Embryonic facial prominence (tissue), 1 donor: ENCODE measurements around the gene PM20D2.

Experiments
- DNase-seq: peaks from one replicate; pipeline ENCODE4 v3.0.0-alpha.2; 2016; ENCODE audit errors: extremely low spot score

Gene PM20D2

GRCh38 chr6:89145091-89145955, 532 bp upstream of the PM20D2 start:
- DNase-seq, result no peak

GRCh38 chr6:89146718-89147700, 1.2 kb downstream of the PM20D2 start:
- peak; percentile 45 for DNase-seq

GRCh38 chr6:89148016-89148750, 2.3 kb downstream of the PM20D2 start:
- DNase-seq, result no peak

GRCh38 chr6:89154131-89154530, 8.3 kb downstream of the PM20D2 start:
- DNase-seq, result no peak

- no peak for DNase-seq
Measured at GRCh38 chr6:89160331-89161092, 14.7 kb downstream of the PM20D2 start.

- DNase-seq, result no peak
Measured at GRCh38 chr6:89161326-89162046, 15.6 kb downstream of the PM20D2 start.

GRCh38 chr6:89162047-89162371, 16.2 kb downstream of the PM20D2 start:
- DNase-seq, result no peak

- DNase-seq, result no peak
Measured at GRCh38 chr6:89172131-89172530, 26.3 kb downstream of the PM20D2 start.

- DNase-seq, result no peak
Measured at GRCh38 chr6:89173634-89174033, 27.8 kb downstream of the PM20D2 start.

GRCh38 chr6:89180112-89180511, 34.3 kb downstream of the PM20D2 start:
- DNase-seq, result no peak

- DNase-seq, result no peak
Measured at GRCh38 chr6:89180971-89181370, 35.1 kb downstream of the PM20D2 start.

GRCh38 chr6:89183294-89183693, 37.4 kb downstream of the PM20D2 start:
- no peak for DNase-seq

GRCh38 chr6:89184344-89184743, 38.5 kb downstream of the PM20D2 start:
- DNase-seq, result no peak

GRCh38 chr6:89186762-89187161, 40.9 kb downstream of the PM20D2 start:
- no peak for DNase-seq

- no peak for DNase-seq
Measured at GRCh38 chr6:89187504-89187903, 41.6 kb downstream of the PM20D2 start.

GRCh38 chr6:89190741-89191140, 44.9 kb downstream of the PM20D2 start:
- DNase-seq, result no peak

- no peak for DNase-seq
Measured at GRCh38 chr6:89194559-89194958, 48.7 kb downstream of the PM20D2 start.

GRCh38 chr6:89197141-89197540, 51.3 kb downstream of the PM20D2 start:
- DNase-seq, result no peak

- no peak for DNase-seq
Measured at GRCh38 chr6:89198235-89198634, 52.4 kb downstream of the PM20D2 start.

GRCh38 chr6:89199579-89199978, 53.7 kb downstream of the PM20D2 start:
- no peak for DNase-seq
